AG08395 (cell line): ENCODE data around the gene CYLC2.

Experiments used
- DNase-seq: peaks from one replicate; pipeline ENCODE4 v3.0.0; 2012; ENCODE audit warnings: mixed read lengths, low spot score

Gene CYLC2, protein sequence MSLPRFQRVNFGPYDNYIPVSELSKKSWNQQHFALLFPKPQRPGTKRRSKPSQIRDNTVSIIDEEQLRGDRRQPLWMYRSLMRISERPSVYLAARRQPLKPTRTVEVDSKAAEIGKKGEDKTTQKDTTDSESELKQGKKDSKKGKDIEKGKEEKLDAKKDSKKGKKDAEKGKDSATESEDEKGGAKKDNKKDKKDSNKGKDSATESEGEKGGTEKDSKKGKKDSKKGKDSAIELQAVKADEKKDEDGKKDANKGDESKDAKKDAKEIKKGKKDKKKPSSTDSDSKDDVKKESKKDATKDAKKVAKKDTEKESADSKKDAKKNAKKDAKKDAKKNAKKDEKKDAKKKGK

DNA sequence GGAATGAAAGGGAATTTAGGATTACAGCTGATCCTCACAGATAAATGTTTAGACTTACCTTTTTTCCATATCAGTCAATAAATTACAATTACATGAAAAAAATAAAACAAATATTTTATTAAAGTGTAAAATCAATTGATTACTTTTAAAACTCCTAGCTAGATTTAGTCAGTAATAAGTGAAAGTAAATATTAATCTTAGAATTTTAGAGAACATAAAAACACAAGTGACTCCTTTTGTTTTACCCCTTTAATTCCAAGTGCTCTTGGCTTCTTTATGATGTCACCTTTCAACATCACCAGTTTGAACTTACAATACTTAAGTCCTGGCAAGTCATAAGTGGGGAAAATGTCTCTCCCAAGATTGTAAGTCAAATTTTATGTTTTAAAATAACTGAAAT, at the start of gene CYLC2:
Gene CYLC2, plus strand, starts transcription at position 301 of the 400 bp plus-strand sequence. Its CDS starts 48 bp downstream, at position 349.
- no peak for DNase-seq

DNA sequence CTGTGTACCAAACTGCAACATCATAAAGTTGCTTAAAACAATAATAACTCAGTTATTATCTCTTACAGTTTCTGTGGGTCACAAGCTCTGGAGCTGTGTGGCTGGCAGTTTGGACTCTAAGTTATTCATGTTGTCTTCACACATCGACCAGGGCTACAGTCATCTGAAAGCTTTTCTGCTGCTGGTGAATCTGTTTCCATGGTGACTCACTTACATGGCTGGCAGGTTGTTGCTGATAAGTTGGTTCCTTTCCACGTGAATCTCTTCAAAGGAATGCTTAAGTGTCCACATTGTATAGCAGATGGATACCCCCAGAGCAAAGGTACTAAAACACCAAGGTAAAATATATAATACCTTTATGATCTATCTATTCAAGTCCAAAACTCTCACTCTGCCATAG, 44.8 kb upstream of the CYLC2 start:
- no peak for DNase-seq

DNA sequence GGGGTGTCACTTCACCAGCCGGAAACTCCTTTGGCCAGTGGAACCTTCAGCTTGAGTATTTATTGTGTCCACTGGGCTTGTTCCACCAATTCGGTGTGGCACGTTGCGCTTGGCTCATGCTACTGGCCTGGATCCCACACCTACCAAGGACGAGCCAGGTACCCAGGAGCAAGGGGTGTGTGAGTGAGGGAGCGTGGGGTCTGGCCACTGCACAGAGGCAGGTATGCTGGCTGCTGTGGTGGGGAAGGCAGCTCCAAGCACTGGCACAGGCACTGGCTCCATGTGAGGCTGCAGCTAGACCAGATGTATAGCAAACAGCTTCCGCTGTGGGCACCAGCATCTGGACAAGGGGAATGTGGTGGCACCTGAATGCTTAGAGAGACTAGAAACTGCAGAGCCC, 28.1 kb upstream of the CYLC2 start:
- DNase-seq, result no peak

DNA sequence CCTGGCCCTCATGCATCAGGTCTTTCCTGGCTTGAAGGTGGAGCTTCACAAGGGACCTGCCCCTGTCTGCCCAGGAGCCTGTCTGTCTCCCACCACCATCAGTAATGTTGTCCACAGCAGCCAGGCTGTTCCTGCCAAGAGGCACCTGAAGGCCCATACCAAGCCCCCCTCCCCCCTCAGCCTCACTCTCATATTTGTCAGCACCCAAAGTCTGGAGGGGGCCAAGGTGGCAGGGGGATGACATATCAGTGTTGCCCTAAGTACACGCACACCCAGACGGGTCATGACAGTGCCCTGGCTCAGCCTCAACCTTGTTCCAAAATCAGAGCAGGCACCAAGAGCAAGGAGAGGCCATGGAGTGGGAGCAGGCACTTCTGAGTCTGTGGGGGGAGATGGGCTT, 27.2 kb upstream of the CYLC2 start:
- DNase-seq, result no peak

DNA sequence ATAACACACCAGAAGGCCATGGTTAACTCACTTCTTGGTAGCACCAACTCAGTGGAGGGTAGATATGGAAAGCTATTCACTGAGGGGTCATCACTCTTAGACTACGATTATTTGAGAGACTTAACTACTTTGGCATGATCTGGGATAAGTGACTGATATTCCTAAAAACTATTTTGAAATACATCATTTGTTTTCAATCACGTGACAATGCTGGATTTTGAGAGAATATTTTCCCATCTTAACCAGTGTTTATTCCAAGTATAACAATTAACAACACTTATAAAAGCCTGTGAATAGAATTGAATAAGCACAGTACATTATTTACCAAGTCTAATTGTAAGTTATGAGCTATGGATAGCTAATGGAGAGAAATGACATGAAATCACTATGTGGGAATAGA, 22.4 kb upstream of the CYLC2 start:
- DNase-seq, result no peak

DNA sequence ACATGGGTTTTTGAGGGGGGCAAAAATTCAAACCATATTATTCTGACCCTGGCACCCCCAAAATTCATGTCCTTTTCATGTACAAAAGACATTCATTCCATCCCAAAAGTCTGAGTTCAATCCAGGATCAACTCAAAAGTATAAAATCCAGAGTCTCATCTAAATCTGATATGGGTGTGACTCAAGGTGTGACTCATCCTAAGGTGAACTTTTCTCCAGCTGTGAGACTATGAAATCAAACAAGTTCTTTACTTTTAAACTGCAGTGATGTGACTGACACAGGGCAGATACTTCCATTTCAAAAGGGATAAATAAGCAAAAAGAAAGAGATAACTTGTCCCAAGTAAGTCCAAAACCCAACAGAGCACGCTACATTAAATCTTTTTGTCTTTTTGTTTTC, 20.6 kb upstream of the CYLC2 start:
- no peak for DNase-seq

DNA sequence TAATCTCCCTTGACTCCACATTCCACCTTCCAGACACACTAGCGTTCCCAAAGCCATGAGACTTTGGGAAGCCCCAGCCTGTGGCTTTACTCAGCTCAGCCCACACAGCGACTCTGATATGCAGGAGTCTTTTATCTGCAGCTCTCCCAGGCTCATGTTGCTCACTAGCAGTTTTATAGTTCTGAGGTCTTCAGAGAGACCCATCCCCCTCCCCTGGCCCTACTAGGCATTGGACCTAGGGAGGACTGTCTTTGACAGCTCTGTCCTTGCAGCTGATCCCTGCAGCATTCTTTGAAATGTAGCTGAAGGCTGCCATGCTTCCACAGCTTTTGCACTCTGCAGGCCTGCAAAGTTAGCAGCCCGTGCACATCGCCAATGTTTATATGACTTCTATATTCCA, 19.9 kb upstream of the CYLC2 start:
- DNase-seq, result no peak

DNA sequence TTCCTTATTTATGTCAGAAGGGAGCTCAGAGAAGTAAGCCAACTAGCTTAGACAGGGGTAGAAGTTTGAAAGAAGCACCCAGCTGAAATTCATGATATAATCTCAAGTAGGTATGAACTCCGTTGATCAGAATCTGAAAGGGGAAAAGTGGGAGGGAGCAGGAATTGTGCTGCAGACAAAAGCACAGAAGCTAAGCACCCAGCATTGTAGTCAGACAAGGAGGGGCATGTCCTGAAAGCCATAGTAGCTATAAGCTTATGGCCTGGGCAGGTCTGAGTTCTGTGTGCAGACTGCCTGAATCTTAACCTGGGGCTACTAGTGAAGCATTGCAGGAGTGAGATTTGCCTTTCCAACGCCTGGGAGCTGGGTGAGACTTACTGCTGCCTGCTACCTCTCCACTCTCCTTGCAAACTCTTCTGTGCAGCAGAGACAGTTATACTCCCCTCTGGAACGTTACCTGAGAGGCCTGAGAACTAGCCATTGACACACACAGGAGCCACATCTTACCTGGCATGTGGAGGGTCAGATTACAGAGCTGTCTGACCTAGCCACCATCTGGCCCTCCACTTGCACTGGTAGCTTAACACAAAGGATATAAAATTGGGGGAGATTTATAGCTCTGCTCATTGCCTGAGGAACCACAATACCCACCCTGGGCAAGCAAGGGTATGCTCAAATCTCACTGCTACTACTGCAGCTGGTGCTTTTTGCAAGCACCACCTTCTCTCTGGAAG, 9.8 kb upstream of the CYLC2 start:
- DNase-seq, result no peak

DNA sequence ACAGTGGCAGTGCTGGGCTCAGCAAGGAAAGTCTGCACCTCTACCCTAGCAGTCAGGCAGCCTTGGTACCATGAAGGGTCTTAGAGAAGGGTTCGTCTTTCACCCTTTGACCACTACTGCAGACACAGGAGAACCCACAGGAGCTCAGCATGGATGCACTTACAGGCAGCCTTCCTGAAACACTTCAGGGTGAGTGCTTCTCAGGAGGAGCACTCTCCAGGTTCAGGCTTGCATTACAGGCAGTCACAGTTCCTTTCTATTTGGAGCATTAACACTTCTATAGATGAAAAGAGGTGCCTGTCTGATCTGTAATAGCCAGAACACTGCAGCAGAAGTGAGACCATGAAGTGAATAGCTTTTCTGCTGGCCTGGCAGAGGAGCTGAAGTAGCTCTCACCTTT, 8.7 kb upstream of the CYLC2 start:
- DNase-seq, result no peak

DNA sequence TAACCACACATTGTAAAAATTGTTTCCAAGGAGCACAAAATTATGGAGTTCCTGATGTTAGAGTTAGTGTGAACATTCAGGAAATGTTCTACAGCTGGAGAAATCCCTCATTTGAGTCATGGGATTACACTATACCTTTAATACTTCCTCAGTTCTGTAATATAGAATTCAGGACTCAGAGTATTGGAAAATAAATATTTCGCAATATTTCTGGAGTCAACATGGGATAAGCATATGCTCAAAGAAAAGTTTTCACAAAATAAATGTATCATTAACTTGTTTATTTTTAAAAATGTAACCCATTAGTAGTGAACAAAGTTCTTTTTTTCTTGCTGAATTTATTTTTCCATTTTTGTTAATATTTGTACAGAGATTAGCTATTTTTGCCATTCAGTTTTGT, 8.6 kb downstream of the CYLC2 start:
- DNase-seq, result no peak

DNA sequence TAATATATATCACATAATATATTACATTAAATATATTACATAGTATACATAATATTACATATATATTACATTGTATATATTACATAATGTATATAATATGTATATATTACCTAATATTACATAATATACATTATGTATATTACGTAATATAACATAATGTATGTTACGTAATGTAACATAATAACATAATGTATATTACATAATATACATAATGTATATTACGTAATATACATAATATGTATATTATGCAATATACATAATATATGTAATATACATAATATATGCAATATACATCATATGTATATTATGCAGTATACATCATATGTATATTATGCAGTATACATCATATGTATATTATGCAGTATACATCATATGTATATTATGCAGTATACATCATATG, 19.1 kb downstream of the CYLC2 start:
- DNase-seq, result no peak

DNA sequence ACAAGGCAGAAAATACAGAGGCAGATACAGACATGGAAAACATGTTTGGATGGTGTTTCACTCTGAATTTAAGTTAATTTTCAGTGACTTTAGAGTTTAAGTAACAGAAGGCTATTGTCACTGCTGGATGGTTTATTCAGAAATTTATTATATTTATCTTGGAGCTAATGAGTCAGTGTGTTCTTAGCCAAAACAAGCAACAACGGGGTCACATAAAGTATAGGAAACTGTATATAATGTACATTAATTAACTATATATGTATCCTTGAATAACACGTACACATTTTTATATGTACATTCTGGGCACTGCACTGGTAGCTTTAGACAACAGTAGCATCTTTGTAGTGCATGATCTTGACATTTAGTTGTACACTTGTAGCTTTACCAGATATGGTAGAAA, 30.7 kb downstream of the CYLC2 start:
- DNase-seq, result no peak

DNA sequence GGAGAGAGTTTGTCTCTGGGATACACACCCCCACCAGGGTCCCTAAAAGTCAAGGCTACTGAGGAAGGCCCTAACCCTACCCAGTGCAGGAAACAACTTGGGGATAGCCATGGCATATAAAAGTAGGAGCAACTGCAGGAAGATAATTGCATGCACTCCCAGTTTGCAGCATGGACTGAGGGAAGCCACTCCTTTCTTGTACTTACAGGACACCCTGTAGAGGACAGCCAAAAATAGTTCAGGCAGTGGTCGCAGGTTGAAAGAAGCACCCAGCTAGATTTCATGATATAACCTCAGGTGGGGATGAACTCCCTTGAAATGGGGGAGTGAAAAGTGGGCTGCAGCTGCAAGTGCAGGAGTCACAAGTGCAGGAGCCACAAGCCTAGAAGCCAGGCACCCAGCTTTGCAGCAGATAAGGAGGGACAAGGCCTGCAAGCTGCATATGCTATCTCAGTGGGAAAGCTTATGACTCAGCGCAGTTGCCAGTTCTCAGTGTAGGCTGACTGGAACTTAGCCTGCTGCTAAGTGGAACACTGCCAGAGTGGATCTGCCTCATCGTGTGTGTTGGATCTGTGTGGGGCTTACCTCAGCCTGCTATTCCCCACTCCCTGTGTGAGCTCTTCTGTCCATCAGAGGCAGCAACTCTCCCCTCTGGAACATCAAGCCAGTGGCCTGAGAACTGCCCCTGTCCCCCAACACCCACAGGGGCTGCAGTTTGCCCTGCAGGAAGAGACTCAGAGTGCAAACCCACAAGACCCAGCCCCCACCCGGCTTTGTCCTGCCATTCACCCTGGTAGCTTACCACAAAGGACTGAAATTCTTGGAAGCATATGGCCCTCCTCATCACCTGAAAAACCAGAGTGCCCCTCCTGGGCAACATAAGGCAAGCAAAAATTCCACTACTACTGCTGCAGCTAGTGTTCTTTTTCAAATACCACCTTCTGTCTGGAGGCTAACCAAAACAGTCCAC, 42.7 kb downstream of the CYLC2 start:
- no peak for DNase-seq

DNA sequence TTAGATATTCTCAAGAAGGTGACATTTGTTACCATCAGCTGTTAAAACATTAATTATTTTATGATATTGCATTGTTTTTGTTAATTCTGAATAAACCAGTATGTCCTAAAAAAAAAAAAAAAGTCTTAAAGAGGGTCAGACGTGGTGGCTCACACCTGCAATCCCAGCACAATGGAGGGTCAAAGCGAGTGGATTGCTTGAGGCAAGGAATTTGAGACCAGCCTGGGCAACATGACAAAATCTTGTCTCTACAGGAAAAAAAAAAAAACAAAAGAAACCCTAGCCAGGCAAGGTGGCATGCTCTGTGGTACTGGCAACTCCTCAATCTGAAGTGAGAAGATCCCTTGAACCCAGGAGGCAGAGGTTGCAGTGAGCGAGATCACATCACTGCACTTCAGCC, 46.8 kb downstream of the CYLC2 start:
- DNase-seq, result no peak
